Activated naive CD4-positive, alpha-beta T cell treated with anti-CD3 and anti-CD28 coated beads, Interleukin-2, amount 50 U/mL, for 72 hours (primary cell): ENCODE measurements around the gene CRACDL. TPM values are rescaled to one million over a fixed set of nuclear protein-coding genes. Genes with fewer than 3 reads are reported as not detected.

ENCODE experiments used
- ATAC-seq, 2 donors: fragments of 150-1000 bp; cut with Tn5 transposase; 2 replicates each; pipeline ENCODE4 v1.10.0; 2021; ENCODE audit warnings: mild to moderate bottlenecking in 2 of 2, moderate library complexity in 2 of 2
- DNase-seq, 2 donors: peaks; one replicate each; pipeline ENCODE4 v3.0.0; 2021 to 2022; ENCODE audit warnings: low spot score in 2 of 2
- H3K27ac Mint-ChIP-seq, 2 donors: one replicate each; pipeline ENCODE4 v1.8.0; 2022; ENCODE audit warnings: mild to moderate bottlenecking in 2 of 2, mixed read lengths in 2 of 2
- H3K36me3 Mint-ChIP-seq, 2 donors: one replicate each; pipeline ENCODE4 v1.8.0; 2022; ENCODE audit warnings: mixed read lengths in 2 of 2
- H3K9me3 Mint-ChIP-seq, 2 donors: one replicate each; pipeline ENCODE4 v1.8.0; 2022; ENCODE audit warnings: mixed read lengths in 2 of 2
- total RNA-seq, 2 donors: library from RNA; stranded (reverse); gene quantifications; one replicate each; pipeline ENCODE4 v1.2.3, GENCODE V29; 2022

Gene CRACDL
- total RNA-seq, 2 donors from 2014 or later, result 0.12 TPM; not detected in 1

GRCh38 chr2:98828369-98828744 lies 107.7 kb downstream of the CRACDL start:
- ATAC-seq, result no peak
- Mint-ChIP-seq H3K9me3 (no peaks in the 10 kb centered on the region), H3K36me3 (peaks cover 3% of the 10 kb centered on the region in 2 donors), H3K27ac (peak overlapping the region in 1 of 2 donors; percentile 54)
- no peak for DNase-seq

- ATAC-seq, result no peak
- Mint-ChIP-seq H3K27ac (peak overlapping the region; percentile 44 to 54), H3K36me3 (peaks cover 4 to 5% of the 10 kb centered on the region in 2 donors)
Observed at GRCh38 chr2:98827625-98828368, 108.2 kb downstream of the CRACDL start.

GRCh38 chr2:98826856-98827255 lies 109.2 kb downstream of the CRACDL start:
- peaks cover 4 to 5% of the 10 kb centered on the region in 2 donors for H3K36me3 Mint-ChIP-seq
- H3K9me3 Mint-ChIP-seq, result no peaks in the 10 kb centered on the region
- ATAC-seq, result no peak
- H3K27ac Mint-ChIP-seq, result no peak overlapping the region
- no peak for DNase-seq

More at GRCh38 chr2:98827625-98828368, 108.2 kb downstream of the CRACDL start:
- DNase-seq, result no peak
- H3K9me3 Mint-ChIP-seq, result no peaks in the 10 kb centered on the region

GRCh38 chr2:98825858-98826257 lies 110.2 kb downstream of the CRACDL start:
- DNase-seq (no peak), ATAC-seq (no peak)
- Mint-ChIP-seq H3K9me3 (no peaks in the 10 kb centered on the region), H3K27ac (peak overlapping the region in 1 of 2 donors; percentile 53), H3K36me3 (peaks cover 4 to 5% of the 10 kb centered on the region in 2 donors)

- Mint-ChIP-seq H3K36me3 (peaks cover 4 to 5% of the 10 kb centered on the region in 2 donors), H3K27ac (no peak overlapping the region), H3K9me3 (no peaks in the 10 kb centered on the region)
- ATAC-seq (no peak), DNase-seq (no peak)
Observed at GRCh38 chr2:98825404-98825803, 110.6 kb downstream of the CRACDL start.

- H3K9me3 Mint-ChIP-seq, result no peaks in the 10 kb centered on the region
- no peak overlapping the region for H3K27ac Mint-ChIP-seq
- H3K36me3 Mint-ChIP-seq, result peaks cover 4 to 5% of the 10 kb centered on the region in 2 donors
- no peak for ATAC-seq
- DNase-seq, result no peak
Observed at GRCh38 chr2:98825020-98825350, 111.0 kb downstream of the CRACDL start.

- Mint-ChIP-seq H3K36me3 (peaks cover 4 to 5% of the 10 kb centered on the region in 2 donors), H3K9me3 (no peaks in the 10 kb centered on the region), H3K27ac (no peak overlapping the region)
- no peak for ATAC-seq
- no peak for DNase-seq
Observed at GRCh38 chr2:98824256-98825019, 111.6 kb downstream of the CRACDL start.

- Mint-ChIP-seq H3K27ac (peak overlapping the region in 1 of 2 donors; percentile 88), H3K36me3 (peaks cover 4 to 5% of the 10 kb centered on the region in 2 donors), H3K9me3 (no peaks in the 10 kb centered on the region)
- DNase-seq (no peak), ATAC-seq (no peak)
Observed at GRCh38 chr2:98823196-98824170, 112.5 kb downstream of the CRACDL start.

- ATAC-seq (peak; percentile 79 to 92), DNase-seq (peak in 1 of 2 donors; percentile 75)
- no peaks in the 10 kb centered on the region for H3K9me3 Mint-ChIP-seq
- H3K36me3 Mint-ChIP-seq, result peaks cover 4 to 5% of the 10 kb centered on the region in 2 donors
- H3K27ac Mint-ChIP-seq, result no peak overlapping the region
Observed at GRCh38 chr2:98822301-98823164, 113.5 kb downstream of the CRACDL start.

- H3K27ac Mint-ChIP-seq, result no peak overlapping the region
- DNase-seq (no peak), ATAC-seq (no peak)
- H3K36me3 Mint-ChIP-seq, result peaks cover 4 to 5% of the 10 kb centered on the region in 2 donors
- no peaks in the 10 kb centered on the region for H3K9me3 Mint-ChIP-seq
Observed at GRCh38 chr2:98821629-98822135, 114.3 kb downstream of the CRACDL start.

GRCh38 chr2:98819231-98819766 lies 116.7 kb downstream of the CRACDL start:
- Mint-ChIP-seq H3K36me3 (peaks cover 4 to 5% of the 10 kb centered on the region in 2 donors), H3K9me3 (no peaks in the 10 kb centered on the region), H3K27ac (no peak overlapping the region)
- DNase-seq, result no peak
- ATAC-seq, result no peak

- DNase-seq (no peak), ATAC-seq (no peak)
- Mint-ChIP-seq H3K27ac (no peak overlapping the region), H3K9me3 (no peaks in the 10 kb centered on the region), H3K36me3 (no peaks in the 10 kb centered on the region)
Observed at GRCh38 chr2:98818164-98818563, 117.9 kb downstream of the CRACDL start.

- H3K36me3 Mint-ChIP-seq, result no peaks in the 10 kb centered on the region
- DNase-seq (no peak), ATAC-seq (no peak)
- H3K9me3 Mint-ChIP-seq, result no peaks in the 10 kb centered on the region
- no peak overlapping the region for H3K27ac Mint-ChIP-seq
Observed at GRCh38 chr2:98816281-98816680, 119.7 kb downstream of the CRACDL start.

- DNase-seq, result no peak
- no peaks in the 10 kb centered on the region for H3K9me3 Mint-ChIP-seq
- no peak overlapping the region for H3K27ac Mint-ChIP-seq
- ATAC-seq, result no peak
- H3K36me3 Mint-ChIP-seq, result no peaks in the 10 kb centered on the region
Observed at GRCh38 chr2:98815795-98816194, 120.2 kb downstream of the CRACDL start.

GRCh38 chr2:98811766-98812165 lies 124.3 kb downstream of the CRACDL start:
- Mint-ChIP-seq H3K36me3 (no peaks in the 10 kb centered on the region), H3K9me3 (no peaks in the 10 kb centered on the region), H3K27ac (no peak overlapping the region)
- ATAC-seq (no peak), DNase-seq (no peak)
